SIG-M5 treated with dmso at 0.1 percent for 504 hours (cell line): Measurements from ENCODE around the gene HOXC5.
"Not testable (repeated sequence)": the region's sequence is repeated elsewhere in the genome, so short reads cannot be mapped to it uniquely, and the experiment has no call there.

ENCODE experiments used
- DNase-seq: peaks from one replicate; lab custom pipeline; 2025; ENCODE audit not compliant: unreplicated experiment; lab: John Stamatoyannopoulos, UW

HOXC5 gene

GRCh38 chr12:54032086-54032619 is 697 bp upstream of the HOXC5 start:
- DNase-seq = no peak

GRCh38 chr12:54033106-54033979 is 493 bp downstream of the HOXC5 start:
- no peak for DNase-seq

- no peak for DNase-seq
These were observed 1.3 kb downstream of the HOXC5 start for GRCh38 chr12:54033980-54034784.

- DNase-seq = no peak
These were observed 2.0 kb downstream of the HOXC5 start for GRCh38 chr12:54034785-54035310.

- no peak for DNase-seq
These were observed 2.9 kb downstream of the HOXC5 start for GRCh38 chr12:54035568-54036264.

- DNase-seq = peak; percentile 24
These were observed 3.9 kb downstream of the HOXC5 start for GRCh38 chr12:54036620-54037359.

GRCh38 chr12:54037360-54038283 is 4.8 kb downstream of the HOXC5 start:
- no peak for DNase-seq

- DNase-seq = no peak
These were observed 5.5 kb downstream of the HOXC5 start for GRCh38 chr12:54038284-54038870.

GRCh38 chr12:54038871-54039414 is 6.1 kb downstream of the HOXC5 start:
- no peak for DNase-seq

GRCh38 chr12:54039417-54040147 is 6.7 kb downstream of the HOXC5 start:
- DNase-seq = no peak

GRCh38 chr12:54040148-54040494 is 7.3 kb downstream of the HOXC5 start:
- no peak for DNase-seq

GRCh38 chr12:54040648-54041047 is 7.8 kb downstream of the HOXC5 start:
- DNase-seq = no peak

- DNase-seq = no peak
These were observed 8.3 kb downstream of the HOXC5 start for GRCh38 chr12:54041097-54041690.

- DNase-seq = not testable (repeated sequence)
These were observed 9.2 kb downstream of the HOXC5 start for GRCh38 chr12:54042033-54042432.

GRCh38 chr12:54042970-54043853 is 10.4 kb downstream of the HOXC5 start:
- DNase-seq = no peak

GRCh38 chr12:54044425-54045103 is 11.7 kb downstream of the HOXC5 start:
- DNase-seq = no peak
